Neural cell (in vitro differentiated cells): Measurements from ENCODE around the gene MCC. TPM values are rescaled to one million over a fixed set of nuclear protein-coding genes. Genes with fewer than 3 reads are reported as not detected.

Experiments
- H2AFZ ChIP-seq: fragments of 200-600, 300-800 bp; sonication (generic), shearing (Covaris generic); 2 replicates; pipeline ENCODE4 v1.6.0; 2014; ENCODE audit warnings: low read depth, mild to moderate bottlenecking, antibody characterized with exemption, low read length, moderate library complexity
- H3F3A ChIP-seq: fragments of 200-600 bp; shearing (Covaris generic); 2 replicates; pipeline ENCODE4 v1.6.1; 2016; ENCODE audit warnings: mild to moderate bottlenecking, moderate library complexity, mixed read lengths, antibody characterized with exemption, low read length; ENCODE audit not compliant: insufficient read depth, poor library complexity, severe bottlenecking
- H3K27ac ChIP-seq: fragments of 200-600, 300-800 bp; sonication (generic), shearing (Covaris generic); 2 replicates; pipeline ENCODE4 v1.5.1; 2014; ENCODE audit warnings: mild to moderate bottlenecking, low read length, moderate library complexity
- H3K27me3 ChIP-seq: fragments of 300-800, 200-600 bp; sonication (generic), shearing (Covaris generic); 2 replicates; pipeline ENCODE4 v1.6.0; 2014; ENCODE audit warnings: mild to moderate bottlenecking, low read depth, low read length, moderate library complexity; ENCODE audit not compliant: insufficient read depth
- H3K36me3 ChIP-seq: fragments of 300-800, 200-600 bp; sonication (generic), shearing (Covaris generic); 2 replicates; pipeline ENCODE4 v1.5.1; 2014; ENCODE audit warnings: mild to moderate bottlenecking, antibody characterized with exemption, low read length, moderate library complexity; ENCODE audit not compliant: insufficient read depth
- H3K4me2 ChIP-seq: fragments of 300-800, 200-600 bp; sonication (generic), shearing (Covaris generic); 2 replicates; pipeline ENCODE4 v1.6.0; 2014; ENCODE audit warnings: mild to moderate bottlenecking, low read length
- H3K4me3 ChIP-seq: fragments of 300-800, 200-600 bp; sonication (generic), shearing (Covaris generic); 2 replicates; pipeline ENCODE4 v1.5.1; 2014; ENCODE audit warnings: mild to moderate bottlenecking, low read length, moderate library complexity
- H3K79me2 ChIP-seq: fragments of 200-600 bp; shearing (Covaris generic); replicated peaks from 2 replicates; pipeline ENCODE4 v1.6.0; 2014; ENCODE audit warnings: mild to moderate bottlenecking, low read length, moderate library complexity; ENCODE audit not compliant: insufficient read depth
- H3K9ac ChIP-seq: fragments of 300-800, 200-600 bp; sonication (generic), shearing (Covaris generic); 2 replicates; pipeline ENCODE4 v1.6.1; 2016; ENCODE audit warnings: mild to moderate bottlenecking, low read length, mixed read lengths
- H3K9me2 ChIP-seq: fragments of 200-600 bp; shearing (Covaris generic); 2 replicates; pipeline ENCODE4 v1.6.1; 2016; ENCODE audit warnings: mild to moderate bottlenecking, low read length, mixed read lengths; ENCODE audit not compliant: insufficient read depth
- H3K9me3 ChIP-seq: fragments of 200-600, 300-800 bp; sonication (generic), shearing (Covaris generic); 2 replicates; pipeline ENCODE4 v1.6.1; 2016; ENCODE audit warnings: mild to moderate bottlenecking, mixed run types, low read length, moderate library complexity, mixed read lengths
- H4K20me1 ChIP-seq: fragments of 200-600 bp; shearing (Covaris generic); 2 replicates; pipeline ENCODE4 v1.6.1; 2016; ENCODE audit warnings: mild to moderate bottlenecking, mixed run types; ENCODE audit not compliant: insufficient read depth
- CTCF ChIP-seq: fragments of 450-650 bp; IDR thresholded peaks from 2 replicates; pipeline ENCODE4 v1.5.1; 2014; ENCODE audit warnings: antibody characterized with exemption, mild to moderate bottlenecking, moderate library complexity; ENCODE audit not compliant: poor library complexity, severe bottlenecking
- EP300 ChIP-seq: fragments of 450-650 bp; conservative IDR thresholded peaks from 2 replicates; pipeline ENCODE4 v1.6.1; 2014; ENCODE audit warnings: antibody characterized with exemption, mild to moderate bottlenecking, moderate library complexity; ENCODE audit not compliant: poor library complexity, severe bottlenecking
- EZH2 ChIP-seq: fragments of 200-600, 300-800 bp; shearing (Covaris generic), sonication (generic); IDR thresholded peaks from 2 replicates; pipeline ENCODE4 v1.6.1; 2014; ENCODE audit warnings: antibody characterized with exemption, low read length, borderline replicate concordance, mild to moderate bottlenecking; ENCODE audit not compliant: insufficient read depth, poor library complexity, severe bottlenecking
- MXI1 ChIP-seq: fragments of 450-650 bp; conservative IDR thresholded peaks from 2 replicates; pipeline ENCODE4 v1.6.1; 2014; ENCODE audit warnings: antibody characterized with exemption, mild to moderate bottlenecking; ENCODE audit not compliant: poor library complexity, severe bottlenecking
- POLR2AphosphoS5 ChIP-seq: IDR thresholded peaks from 2 replicates; pipeline ENCODE4 v1.6.1; 2012
- RAD21 ChIP-seq: fragments of 450-650 bp; conservative IDR thresholded peaks from 2 replicates; pipeline ENCODE4 v1.6.1; 2014; ENCODE audit warnings: antibody characterized with exemption, mild to moderate bottlenecking, moderate library complexity
- REST ChIP-seq: IDR thresholded peaks from 2 replicates; pipeline ENCODE4 v1.6.1; 2012; ENCODE audit warnings: borderline replicate concordance
- SMC3 ChIP-seq: fragments of 450-650 bp; conservative IDR thresholded peaks from 2 replicates; pipeline ENCODE4 v1.6.1; 2014; ENCODE audit warnings: antibody characterized with exemption, mild to moderate bottlenecking, moderate library complexity; ENCODE audit not compliant: poor library complexity
- TAF1 ChIP-seq: IDR thresholded peaks from 2 replicates; pipeline ENCODE4 v1.6.1; 2012; ENCODE audit warnings: low read depth
- polyA plus RNA-seq: library from polyadenylated mRNA; depleted of rRNA; stranded (reverse); fragments of >200 nt; gene quantifications from 2 replicates; pipeline ENCODE4 v1.2.3, GENCODE V29; 2014

MCC gene
- polyA plus RNA-seq, 1 donor from 2014 or later, result 2.2 TPM

DNA sequence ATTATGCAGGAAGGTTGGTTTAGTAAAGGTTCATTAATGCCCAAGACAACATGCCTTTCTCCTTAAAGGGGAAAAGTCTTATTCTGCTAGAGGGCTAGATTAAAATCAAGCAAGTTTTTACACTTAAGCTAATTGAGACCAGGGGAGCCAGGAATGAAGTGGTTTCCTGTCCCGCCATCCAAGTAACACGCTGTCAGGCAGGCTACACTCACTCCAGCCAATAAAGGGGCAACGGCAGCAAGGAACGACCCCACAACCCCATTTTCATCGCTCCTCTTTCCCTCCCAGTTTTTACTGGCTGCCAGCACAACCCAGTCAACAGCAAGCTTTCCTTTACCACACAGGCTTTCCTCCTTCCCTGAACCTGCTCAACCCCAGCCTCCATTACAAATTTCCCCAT is 286.5 kb downstream of the MCC start:
- H3K27ac ChIP-seq, result no peak overlapping the region
- no peaks in the 10 kb centered on the region for H3F3A ChIP-seq
- TF ChIP-seq EZH2, result no peak
- TF ChIP-seq REST, result no peak
- no peak for TF ChIP-seq EP300
- TF ChIP-seq SMC3, result no peak
- TF ChIP-seq TAF1, result no peak
- TF ChIP-seq CTCF, result no peak
- no peak for TF ChIP-seq POLR2AphosphoS5
- TF ChIP-seq RAD21, result no peak
- TF ChIP-seq MXI1, result no peak
- H4K20me1 ChIP-seq, result no peaks in the 10 kb centered on the region
- no peak overlapping the region for H3K4me2 ChIP-seq
- no peaks in the 10 kb centered on the region for H3K9me3 ChIP-seq
- no peak overlapping the region for H3K4me3 ChIP-seq
- H3K9me2 ChIP-seq, result no peaks in the 10 kb centered on the region
- H3K36me3 ChIP-seq, result no peaks in the 10 kb centered on the region
- H2AFZ ChIP-seq, result no peak overlapping the region
- H3K27me3 ChIP-seq, result no peaks in the 10 kb centered on the region
- H3K9ac ChIP-seq, result no peak overlapping the region
- no peaks in the 10 kb centered on the region for H3K79me2 ChIP-seq

GRCh38 chr5:113199122-113199905 is 288.9 kb downstream of the MCC start:
- Histone ChIP-seq H3K36me3 (no peaks in the 10 kb centered on the region), H4K20me1 (no peaks in the 10 kb centered on the region), H3K27me3 (no peaks in the 10 kb centered on the region), H2AFZ (no peak overlapping the region), H3K4me2 (no peak overlapping the region), H3K9ac (no peak overlapping the region), H3K27ac (no peak overlapping the region), H3K79me2 (no peaks in the 10 kb centered on the region), H3K4me3 (no peak overlapping the region), H3K9me3 (no peaks in the 10 kb centered on the region), H3K9me2 (no peaks in the 10 kb centered on the region), H3F3A (no peaks in the 10 kb centered on the region)
- TF ChIP-seq EP300, result no peak
- TF ChIP-seq MXI1, result no peak
- TF ChIP-seq EZH2, result no peak
- no peak for TF ChIP-seq CTCF
- no peak for TF ChIP-seq POLR2AphosphoS5
- TF ChIP-seq TAF1, result no peak
- no peak for TF ChIP-seq RAD21
- no peak for TF ChIP-seq SMC3
- TF ChIP-seq REST, result no peak
